ENCODE measurements around the gene TNFSF18.

- TF ChIP-seq EP300 (IDR thresholded peaks at IDR 0.05) (no peak), RNF2 (IDR thresholded peaks at IDR 0.05; ENCODE audit: borderline replicate concordance, low read depth) (no peak), CTCF (IDR thresholded peaks at IDR 0.05) (no peak), PBX3 (IDR thresholded peaks at IDR 0.05) (no peak), ESRRA (IDR thresholded peaks at IDR 0.05; ENCODE audit: borderline replicate concordance, low read length) (no peak), CEBPB (IDR thresholded peaks at IDR 0.05) (no peak), REST (IDR thresholded peaks at IDR 0.05) (no peak), USF2 (IDR thresholded peaks at IDR 0.05) (no peak), CHD2 (IDR thresholded peaks at IDR 0.05; ENCODE audit: low read length, partially characterized antibody) (no peak), MAX (IDR thresholded peaks at IDR 0.05) (no peak), E2F6 (IDR thresholded peaks at IDR 0.05; ENCODE audit: borderline replicate concordance, low read depth) (no peak), HOXA7 (CRISPR knock-in tag; IDR thresholded peaks at IDR 0.05) (no peak), JUNB (IDR thresholded peaks at IDR 0.05) (no peak), SREBF2 (IDR thresholded peaks at IDR 0.05) (no peak)
Observed at GRCh38 chr1:172991674-172992400, 58.9 kb downstream of the TNFSF18 start.

All from A549 (cell line).